ENCODE measurements around the gene PDCD1. TPM values are rescaled to one million over a fixed set of nuclear protein-coding genes. Genes with fewer than 3 reads are reported as not detected.

Gene PDCD1
- total and polyA plus RNA-seq, 2 of the 13 experiments (the other 11 are each of a cell fraction or from before 2014, with no cell fraction given), result 0.04 TPM; not detected in 1

GRCh38 chr2:241808721-241809382, 49.8 kb downstream of the PDCD1 start, which contains the start of gene NEU4:
Gene NEU4 (plus strand): TSS chr2:241809193. CDS start chr2:241814485, 5,292 bp downstream.
- Histone ChIP-seq H3K4me2 (ENCODE audit: low read depth, low read length) (peak within 1 kb of the TSS; percentile 88), H3K27me3 (ENCODE audit: control insufficient read depth in 1 of 2, insufficient read depth in 2 of 2, low read length in 2 of 2) (no peaks in the 10 kb centered on the region; a peak in 1 of 5 replicates), H3K9me3 (ENCODE audit: low read length) (no peaks in the 10 kb centered on the region), H3K27ac (ENCODE audit: extremely low read length, insufficient read depth, low read length) (peak within 1 kb of the TSS; percentile 84), H3K36me3 (replicated peaks in 1 of 2; ENCODE audit: control insufficient read depth in 1 of 2, insufficient read depth in 2 of 2, low read length in 2 of 2) (no peaks in the 10 kb centered on the region; a peak in 2 of 5 replicates), H2AFZ (ENCODE audit: low read length) (no peak within 1 kb of the TSS), H3K4me1 (ENCODE audit: insufficient read depth, low read length) (peaks cover 44% of the 10 kb centered on the region), H4K20me1 (ENCODE audit: insufficient read depth, low read length) (peaks cover 10% of the 10 kb centered on the region; the same call in 1 of the 2 replicates), H3K79me2 (ENCODE audit: insufficient read depth, low read length) (peaks cover 52% of the 10 kb centered on the region), H3K4me3 (replicated peaks in 1 of 3; ENCODE audit: insufficient read depth in 1 of 3, low read depth in 2 of 3, low read length in 3 of 3) (peak within 1 kb of the TSS; percentile 73 to 85 (median 81)), H3K9ac (ENCODE audit: insufficient read depth, low read depth, low read length) (peak within 1 kb of the TSS; percentile 90)
- CTCF ChIA-PET (ENCODE audit: low intra/inter-chr PET ratio, low total read pairs), result no interaction called here
- in situ Hi-C loops (cut with HindIII; ENCODE audit: extremely low pct_ligation_motif_present, low pct_unique_long_range_greater_than_20kb), result loop anchor here (5.0 kb wide), 1 partner anchor 37 kb away; no protein-coding TSS in a partner anchor
- intact Hi-C loops (cut with micrococcal nuclease; ENCODE audit: unreplicated experiment), result loop anchor here (1.0 to 2.0 kb wide), 2 partner anchors 9 to 38 kb away; no protein-coding TSS in a partner anchor
- FAIRE-seq (peak; percentile 99), DNase-seq (ENCODE audit: low spot score) (peak; percentile 87), ATAC-seq (peak; percentile 89)
- WGBS (ENCODE audit: low lambda C conversion rate), result 2% methylated on average over 14 of the region's 31 CpGs
- POLR2A ChIA-PET, result interaction anchor here (0.7 to 4.2 kb wide), 23 partner anchors 8 to 122 kb away, joined by 3 to 218 read pairs (median 3); partner anchors contain the start of genes D2HGDH, DTYMK, GAL3ST2 and ING5
- BruUV-seq (replicated peaks), result no TSS peak
- no peak; the same call in 1 of the 2 replicates for TF ChIP-seq PLSCR1 (CRISPR knock-in tag; IDR thresholded peaks at IDR 0.05; ENCODE audit: borderline replicate concordance)
- peak; percentile 80 for TF ChIP-seq MTF1 (CRISPR knock-in tag; IDR thresholded peaks at IDR 0.05)
- TF ChIP-seq KLF6 (CRISPR knock-in tag; IDR thresholded peaks at IDR 0.05), result peak; percentile 88; the same call in 1 of the 2 replicates
- TF ChIP-seq IRF9 (CRISPR knock-in tag; IDR thresholded peaks at IDR 0.05; ENCODE audit: borderline replicate concordance), result peak; percentile 96
- TF ChIP-seq CCAR2 (optimal IDR thresholded peaks at IDR 0.05; ENCODE audit: low read depth, low read length), result no peak
- TF ChIP-seq ZNF776 (CRISPR knock-in tag; IDR thresholded peaks at IDR 0.05), result peak; percentile 68; the same call in 1 of the 2 replicates
- TF ChIP-seq SRF (IDR thresholded peaks at IDR 0.05; ENCODE audit: low read depth, low read length), result no peak
- peak; percentile 74; the same call in 1 of the 2 replicates for TF ChIP-seq SAFB2 (CRISPR knock-in tag; IDR thresholded peaks at IDR 0.05; ENCODE audit: borderline replicate concordance, low read depth)
- peak; percentile 93 for TF ChIP-seq AKAP8 (CRISPR knock-in tag; IDR thresholded peaks at IDR 0.05)
- TF ChIP-seq TCF12 (IDR thresholded peaks at IDR 0.05), result no peak
- TF ChIP-seq TCF12 (CRISPR knock-in tag; IDR thresholded peaks at IDR 0.05), result peak; percentile 11; the same call in 1 of the 2 replicates
- no peak; the same call in 1 of the 2 replicates for TF ChIP-seq ZNF335 (CRISPR knock-in tag; IDR thresholded peaks at IDR 0.05)
- TF ChIP-seq ZNF567 (CRISPR knock-in tag; IDR thresholded peaks at IDR 0.05; ENCODE audit: borderline replicate concordance), result no peak; the same call in 1 of the 2 replicates
- TF ChIP-seq, protein P1, sequence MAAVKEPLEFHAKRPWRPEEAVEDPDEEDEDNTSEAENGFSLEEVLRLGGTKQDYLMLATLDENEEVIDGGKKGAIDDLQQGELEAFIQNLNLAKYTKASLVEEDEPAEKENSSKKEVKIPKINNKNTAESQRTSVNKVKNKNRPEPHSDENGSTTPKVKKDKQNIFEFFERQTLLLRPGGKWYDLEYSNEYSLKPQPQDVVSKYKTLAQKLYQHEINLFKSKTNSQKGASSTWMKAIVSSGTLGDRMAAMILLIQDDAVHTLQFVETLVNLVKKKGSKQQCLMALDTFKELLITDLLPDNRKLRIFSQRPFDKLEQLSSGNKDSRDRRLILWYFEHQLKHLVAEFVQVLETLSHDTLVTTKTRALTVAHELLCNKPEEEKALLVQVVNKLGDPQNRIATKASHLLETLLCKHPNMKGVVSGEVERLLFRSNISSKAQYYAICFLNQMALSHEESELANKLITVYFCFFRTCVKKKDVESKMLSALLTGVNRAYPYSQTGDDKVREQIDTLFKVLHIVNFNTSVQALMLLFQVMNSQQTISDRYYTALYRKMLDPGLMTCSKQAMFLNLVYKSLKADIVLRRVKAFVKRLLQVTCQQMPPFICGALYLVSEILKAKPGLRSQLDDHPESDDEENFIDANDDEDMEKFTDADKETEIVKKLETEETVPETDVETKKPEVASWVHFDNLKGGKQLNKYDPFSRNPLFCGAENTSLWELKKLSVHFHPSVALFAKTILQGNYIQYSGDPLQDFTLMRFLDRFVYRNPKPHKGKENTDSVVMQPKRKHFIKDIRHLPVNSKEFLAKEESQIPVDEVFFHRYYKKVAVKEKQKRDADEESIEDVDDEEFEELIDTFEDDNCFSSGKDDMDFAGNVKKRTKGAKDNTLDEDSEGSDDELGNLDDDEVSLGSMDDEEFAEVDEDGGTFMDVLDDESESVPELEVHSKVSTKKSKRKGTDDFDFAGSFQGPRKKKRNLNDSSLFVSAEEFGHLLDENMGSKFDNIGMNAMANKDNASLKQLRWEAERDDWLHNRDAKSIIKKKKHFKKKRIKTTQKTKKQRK (IDR thresholded peaks at IDR 0.05; ENCODE audit: low read length), result no peak
- TF ChIP-seq DZIP1 (CRISPR knock-in tag; IDR thresholded peaks at IDR 0.05), result no peak
